Endothelial cell of umbilical vein (primary cell): Measurements from ENCODE around the gene RALGAPA1.

Source experiments
- CTCF ChIP-seq, 2 donors: IDR thresholded peaks; 1 replicate in 1 of 2; 2 replicates in 1 of 2; pipeline ENCODE4 v1.5.1; 2011; ENCODE audit warnings: low read length in 2 of 2, mild to moderate bottlenecking in 2 of 2, moderate library complexity in 2 of 2, control low read depth in 1 of 2, inconsistent platforms in 1 of 2, low read depth in 1 of 2; ENCODE audit not compliant: insufficient read depth in 1 of 2; ENCODE audit errors: extremely low read depth in 1 of 2
- EZH2 ChIP-seq: IDR thresholded peaks from 2 replicates; pipeline ENCODE4 v1.6.1; 2012; ENCODE audit warnings: borderline replicate concordance, low read depth, mild to moderate bottlenecking, moderate library complexity, low read length, inconsistent platforms; ENCODE audit not compliant: severe bottlenecking
- FOS ChIP-seq: IDR thresholded peaks from 2 replicates; pipeline ENCODE4 v1.6.1; 2011; ENCODE audit warnings: mild to moderate bottlenecking, low read length, moderate library complexity, borderline replicate concordance; ENCODE audit not compliant: insufficient read depth
- JUN ChIP-seq: IDR thresholded peaks from 2 replicates; pipeline ENCODE4 v1.6.1; 2011; ENCODE audit warnings: borderline replicate concordance, low read depth; ENCODE audit not compliant: insufficient read length, insufficient read depth
- POLR2A ChIP-seq: IDR thresholded peaks from 2 replicates; pipeline ENCODE4 v1.6.1; 2012; ENCODE audit warnings: low read depth, mild to moderate bottlenecking, control low read depth, low read length
- POLR2AphosphoS5 ChIP-seq: IDR thresholded peaks from 2 replicates; pipeline ENCODE4 v1.6.1; 2012; ENCODE audit warnings: low read depth, mild to moderate bottlenecking, control low read depth, low read length, moderate library complexity; ENCODE audit not compliant: insufficient read depth

- TF ChIP-seq CTCF (IDR thresholded peaks at IDR 0.05; ENCODE audit: extremely low read depth in 1 of 2, insufficient read depth in 1 of 2, low read depth in 1 of 2, low read length in 2 of 2) = no peak
- TF ChIP-seq JUN = no peak
- TF ChIP-seq POLR2AphosphoS5 = no peak
- no peak for TF ChIP-seq POLR2A
- TF ChIP-seq EZH2 = no peak
- TF ChIP-seq FOS = no peak
These were observed 255.3 kb downstream of the RALGAPA1 start for GRCh38 chr14:35553808-35554207.
